OCI-M1 (cell line): ENCODE results near the gene EPB41.
A peak's percentile ranks its signal among the peaks of the same experiment; 100 is the strongest.
"Not testable (repeated sequence)": the region's sequence is repeated elsewhere in the genome, so short reads cannot be mapped to it uniquely, and the experiment has no call there.

ENCODE experiments used
- DNase-seq: peaks from one replicate; lab custom pipeline; 2025; lab: John Stamatoyannopoulos, UW

EPB41 gene

DNA sequence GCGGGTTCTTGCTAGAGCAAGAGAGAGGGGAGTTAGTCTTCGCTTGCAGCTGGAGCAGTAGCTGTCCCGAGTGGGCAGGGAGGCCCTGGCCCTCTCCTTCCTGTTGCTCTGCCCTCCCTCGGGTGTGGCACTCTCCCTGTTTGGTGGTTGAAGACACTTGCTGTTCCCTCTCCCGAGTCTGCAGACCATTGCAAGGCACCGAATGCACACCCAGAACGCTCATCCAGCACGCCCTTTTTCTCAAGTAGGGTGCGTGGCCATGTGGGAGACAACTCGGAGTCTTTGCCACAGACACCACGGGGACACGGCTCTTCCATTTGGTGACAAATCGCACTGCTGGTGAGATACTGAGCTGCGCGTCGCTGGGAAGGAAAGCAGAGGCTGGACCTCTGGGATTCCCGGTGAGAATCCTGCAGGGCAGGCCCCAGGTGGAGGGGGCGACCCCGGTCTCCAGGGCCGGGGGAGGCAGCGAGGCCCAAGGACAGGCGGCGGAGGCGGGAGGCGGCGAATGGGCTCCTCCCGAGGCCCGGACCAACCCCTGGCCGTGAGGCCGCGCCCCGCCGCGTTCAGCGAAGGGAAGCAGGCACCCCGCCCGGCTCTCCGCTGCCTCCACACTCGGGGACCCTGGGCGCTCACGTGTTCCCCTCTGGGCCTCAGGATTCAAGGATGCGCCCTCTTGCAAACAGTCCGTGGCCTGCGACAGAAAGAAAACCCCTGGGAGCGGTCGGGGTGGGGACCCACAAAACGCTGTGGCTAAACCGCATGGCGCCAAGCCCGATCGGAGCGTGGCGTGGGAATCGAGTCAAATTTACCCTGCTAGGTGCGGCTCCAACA lies 219.7 kb downstream of the EPB41 start:
- DNase-seq, result no peak

GRCh38 chr1:29134695-29135028 lies 220.3 kb downstream of the EPB41 start:
- DNase-seq, result no peak

GRCh38 chr1:29136391-29136915 lies 222.1 kb downstream of the EPB41 start:
- no peak for DNase-seq

- no peak for DNase-seq
Measured at GRCh38 chr1:29142714-29143113, 228.3 kb downstream of the EPB41 start.

GRCh38 chr1:29144178-29144577 lies 229.8 kb downstream of the EPB41 start:
- DNase-seq, result no peak

DNA sequence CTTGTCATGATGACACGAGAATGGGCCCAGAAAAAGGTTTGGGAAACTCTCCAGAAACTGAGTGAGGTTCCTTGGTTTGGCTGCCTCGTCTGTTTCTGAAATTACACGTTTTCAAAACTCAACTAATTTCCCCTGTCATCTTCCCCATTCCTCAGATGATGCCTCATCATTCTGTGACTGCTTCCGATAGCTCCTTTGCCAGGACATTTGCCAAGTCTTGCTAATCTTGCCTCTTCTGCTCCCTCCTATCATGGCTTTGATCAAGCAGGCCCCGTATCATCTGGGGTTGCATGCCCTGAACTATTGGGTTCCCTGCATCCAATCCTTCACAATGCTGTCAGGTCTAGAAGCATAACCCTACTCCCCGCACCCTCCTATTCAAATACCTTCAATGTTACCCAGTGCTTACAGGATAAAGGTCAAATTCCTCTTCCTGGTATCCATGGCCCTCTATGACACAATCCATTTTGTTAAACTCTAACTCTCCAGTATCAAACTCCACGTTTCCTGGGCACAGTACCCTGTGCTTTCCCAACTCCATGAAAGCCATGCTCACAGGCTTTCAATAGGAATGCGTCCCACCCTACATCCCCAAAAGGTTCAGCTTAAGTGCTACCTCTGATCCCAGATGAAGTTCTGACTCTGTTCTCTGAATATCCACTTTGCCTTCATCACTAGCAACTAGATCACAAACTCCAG lies 231.5 kb downstream of the EPB41 start:
- DNase-seq, result no peak

DNA sequence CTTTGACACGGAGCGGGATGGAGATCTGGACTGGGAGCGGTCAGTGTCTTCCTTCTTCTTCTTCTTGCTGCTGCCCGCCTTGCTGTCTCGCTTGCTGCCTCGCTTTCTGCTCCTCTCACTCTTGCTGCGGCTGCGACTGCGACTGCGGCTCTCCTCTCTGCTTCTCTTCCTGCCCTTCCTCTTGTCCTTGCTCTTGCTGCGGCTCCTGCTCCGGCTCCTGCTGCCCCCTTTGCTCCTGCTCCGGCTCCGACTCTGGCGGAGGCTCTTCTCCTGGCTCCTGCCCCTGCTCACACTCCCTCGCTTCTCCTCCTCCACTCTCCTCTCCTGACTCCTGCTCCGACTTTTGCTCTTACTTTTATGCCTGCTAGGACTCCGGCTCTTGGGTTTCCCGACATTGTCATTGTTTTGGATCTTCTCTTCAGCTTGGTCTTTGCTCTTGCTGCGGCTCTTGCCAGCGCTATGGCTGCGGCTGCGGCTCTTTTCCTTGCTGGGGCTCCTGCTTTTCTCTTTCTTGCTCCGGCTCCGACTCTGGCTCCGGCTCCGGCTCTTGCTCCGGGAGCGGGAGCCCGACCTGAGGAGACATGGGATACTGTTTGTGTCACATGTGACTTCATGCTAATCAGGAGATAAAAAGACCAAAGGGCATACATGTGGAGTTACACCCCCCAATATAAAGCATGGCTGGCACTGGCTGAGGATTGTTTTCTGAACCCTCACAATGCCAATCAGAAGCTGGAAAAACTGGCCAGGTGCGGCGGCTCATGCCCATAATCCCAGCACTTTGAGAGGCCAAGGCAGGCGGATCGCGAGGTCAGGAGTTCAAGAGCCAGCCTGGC lies 234.5 kb downstream of the EPB41 start:
- DNase-seq, result no peak

- DNase-seq, result not testable (repeated sequence)
Measured at GRCh38 chr1:29150346-29150745, 236.0 kb downstream of the EPB41 start.

DNA sequence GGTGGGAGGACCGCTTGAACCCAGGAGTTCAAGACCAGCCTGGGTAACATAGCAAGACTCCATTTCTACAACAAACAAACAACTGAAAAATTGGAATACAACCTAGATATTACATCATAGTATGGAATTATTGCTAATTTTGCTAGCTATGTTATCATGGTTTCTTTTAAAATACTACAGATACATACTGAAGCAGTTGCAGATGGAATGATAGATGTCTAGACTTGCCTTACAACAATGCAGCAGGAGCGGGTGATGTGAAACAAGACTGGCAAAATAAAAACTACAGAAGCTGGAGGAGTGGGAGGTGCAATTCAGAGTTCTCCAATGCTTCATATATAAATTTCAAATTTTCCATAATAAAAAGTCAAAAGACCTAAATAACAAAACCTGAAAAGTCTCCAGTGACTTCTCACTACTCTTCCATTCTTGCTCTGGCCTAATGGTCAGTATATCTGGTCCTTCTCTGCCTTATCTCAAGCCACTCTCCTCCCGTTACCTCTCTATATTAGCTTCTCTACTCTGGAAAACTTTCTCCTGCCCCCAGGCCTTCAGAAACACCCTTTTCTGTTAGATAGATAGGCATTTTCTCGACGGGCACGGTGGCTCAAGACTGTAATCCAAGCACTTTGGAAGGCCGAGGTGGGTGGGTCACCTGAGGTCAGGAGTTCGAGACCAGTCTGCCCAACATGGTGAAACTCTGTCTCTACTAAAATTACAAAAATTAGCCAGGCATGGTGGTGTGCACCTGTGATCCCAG lies 237.9 kb downstream of the EPB41 start:
- no peak for DNase-seq

GRCh38 chr1:29156543-29157268 lies 242.3 kb downstream of the EPB41 start:
- peak; percentile 97 for DNase-seq

DNA sequence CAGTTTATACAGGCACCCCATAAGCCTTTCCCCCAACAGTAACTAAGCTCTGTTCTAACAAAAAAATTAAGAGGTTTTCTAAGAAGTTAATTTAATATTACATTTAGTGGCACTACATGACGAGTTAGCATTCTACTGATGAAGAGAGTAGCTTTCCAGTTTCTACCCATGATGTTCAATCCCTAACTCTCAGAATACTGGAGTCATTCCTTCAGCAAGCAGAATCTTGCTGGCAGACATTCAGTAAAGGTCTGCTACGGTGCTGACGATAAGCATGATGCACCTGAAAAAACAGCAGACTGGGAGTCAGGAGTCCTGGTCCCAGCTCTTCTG lies 242.9 kb downstream of the EPB41 start:
- no peak for DNase-seq

DNA sequence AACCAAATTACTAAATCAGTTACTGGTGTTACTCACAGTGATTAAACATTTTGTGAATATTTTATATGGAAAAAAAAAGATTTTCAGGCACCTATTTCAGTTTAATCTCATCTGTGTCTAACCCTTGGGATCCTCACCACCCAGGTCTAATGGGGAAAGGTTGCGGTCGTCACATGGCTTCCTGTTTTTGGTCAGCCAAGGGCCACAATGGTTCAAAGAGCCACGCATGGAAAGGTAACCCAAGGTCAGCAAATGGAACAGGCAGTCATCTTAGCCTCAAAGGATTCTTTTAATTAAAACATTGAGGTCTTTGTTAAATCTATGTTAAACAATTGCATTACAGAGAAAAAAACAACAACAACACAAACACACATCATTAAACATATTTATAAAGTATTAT lies 245.4 kb downstream of the EPB41 start:
- DNase-seq, result no peak

GRCh38 chr1:29162025-29162424 lies 247.7 kb downstream of the EPB41 start:
- no peak for DNase-seq

DNA sequence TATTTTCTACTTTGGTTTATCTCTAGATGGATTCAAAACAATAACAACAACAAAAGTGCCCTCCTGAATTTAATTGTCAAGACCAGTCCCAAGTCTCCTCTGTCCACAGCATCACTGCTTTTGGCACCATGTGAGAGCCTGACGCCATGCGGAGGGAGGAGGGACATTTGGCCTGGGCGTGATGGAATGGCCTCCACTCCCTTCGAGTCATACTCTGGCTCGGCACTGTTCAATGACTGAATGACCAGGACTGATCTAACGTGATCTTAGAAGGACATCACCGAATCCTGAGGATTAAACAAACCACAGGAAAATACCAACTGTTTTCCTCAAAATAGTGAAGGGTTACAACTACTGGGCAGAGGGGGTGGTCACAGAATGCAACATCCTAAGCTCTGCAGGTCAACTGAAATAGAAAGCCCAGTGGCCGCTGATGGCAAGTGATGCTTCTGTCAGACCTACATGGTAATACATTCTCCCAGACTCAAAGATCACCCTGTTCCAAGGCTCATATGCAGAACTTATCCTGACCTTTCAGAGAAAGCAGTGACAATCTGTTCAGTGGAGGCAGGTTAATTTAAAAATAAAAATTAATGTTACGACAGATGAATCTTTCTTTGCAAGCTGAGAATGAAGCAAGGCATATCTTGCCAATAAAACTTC lies 248.2 kb downstream of the EPB41 start:
- no peak for DNase-seq

GRCh38 chr1:29164588-29164987 lies 250.2 kb downstream of the EPB41 start:
- DNase-seq, result no peak

- no peak for DNase-seq
Measured at GRCh38 chr1:29166291-29166878, 252.0 kb downstream of the EPB41 start.

GRCh38 chr1:29167904-29168303 lies 253.5 kb downstream of the EPB41 start:
- DNase-seq, result no peak
